Measurements from ENCODE around the gene HSPA12B. TPM values are rescaled to one million over a fixed set of nuclear protein-coding genes. Genes with fewer than 3 reads are reported as not detected.

The HSPA12B gene
- total and polyA plus RNA-seq, 2 of the 8 experiments (the other 6 are each of a cell fraction or from before 2014, with no cell fraction given): 2.2 to 4.3 TPM

GRCh38 chr20:3798373-3798768, 65.9 kb downstream of the HSPA12B start:
- H3K27ac ChIP-seq (ENCODE audit: low read depth, low read length): no peak overlapping the region
- peaks cover 3% of the 10 kb centered on the region in 2 experiments for H4K20me1 ChIP-seq (replicated peaks in 1 of 2; ENCODE audit: control insufficient read depth in 1 of 2, insufficient read depth in 2 of 2, low read length in 2 of 2)
- no peak for TF ChIP-seq MAFK (IDR thresholded peaks at IDR 0.05; ENCODE audit: low read depth, low read length)
- H3K9ac ChIP-seq (replicated peaks in 1 of 4; ENCODE audit: extremely low read depth in 1 of 4, low read depth in 3 of 4, low read length in 3 of 4): no peak overlapping the region
- ChIA-PET POLR2A (ENCODE audit: partially characterized antibody) (interaction anchor here (1.9 to 2.9 kb wide), 3 partner anchors 12 to 90 kb away, joined by 10 to 14 read pairs (median 13); partner anchors contain the start of genes CENPB and PANK2), CTCF (ENCODE audit: partially characterized antibody) (no interaction called here)
- no peak overlapping the region for H4K5ac ChIP-seq (ENCODE audit: insufficient read length, low read depth, low read length)
- H3K56ac ChIP-seq (replicated peaks; ENCODE audit: insufficient read length, low read depth, low read length): no peak overlapping the region
- WGBS, 2 experiments (ENCODE audit: extremely low coverage in 1 of 2, insufficient coverage in 1 of 2, insufficient read length in 1 of 2, insufficient replicate concordance in 2 of 2, low coverage in 1 of 2, low lambda C conversion rate in 2 of 2, missing lambda C conversion rate in 1 of 2): 83% methylated on average over 5 of the region's 5 CpGs; no CpG with 5 or more reads in 1 of the 2 experiments
- peaks cover 4 to 22% (median 21%) of the 10 kb centered on the region in 4 experiments for H3K36me3 ChIP-seq (ENCODE audit: control insufficient read depth in 2 of 4, insufficient read depth in 4 of 4, low read length in 3 of 4)
- no peak for FAIRE-seq
- H3K4ac ChIP-seq (replicated peaks; ENCODE audit: insufficient read length, low read depth, low read length): no peak overlapping the region
- no peak overlapping the region; the same call in 1 of the 2 replicates for H4K8ac ChIP-seq (ENCODE audit: extremely low read depth, insufficient read depth, low read length)
- H3K79me1 ChIP-seq (ENCODE audit: low read depth, low read length): no peaks in the 10 kb centered on the region; the same call in 1 of the 2 replicates
- peaks cover 0 to 3% (median 0%) of the 10 kb centered on the region in 4 experiments; a peak in 1 of 7 replicates for H3K27me3 ChIP-seq (replicated peaks in 1 of 4; ENCODE audit: control insufficient read depth in 3 of 4, extremely low read depth in 1 of 4, insufficient read depth in 3 of 4, low read length in 3 of 4)
- no peak overlapping the region for H2AK5ac ChIP-seq (ENCODE audit: low read depth, low read length)
- H3K79me2 ChIP-seq (ENCODE audit: control insufficient read depth in 1 of 2, insufficient read depth in 2 of 2, low read length in 2 of 2): no peaks in the 10 kb centered on the region; a peak in 1 of 4 replicates
- H2BK20ac ChIP-seq (ENCODE audit: low read length): peak overlapping the region; percentile 15; the same call in 1 of the 2 replicates
- H2BK15ac ChIP-seq (ENCODE audit: low read length): no peak overlapping the region
- peaks cover 9% of the 10 kb centered on the region; the same call in 1 of the 2 replicates for H3K23me2 ChIP-seq (ENCODE audit: low read depth, low read length)
- peaks cover 5 to 35% (median 28%) of the 10 kb centered on the region in 4 experiments for H3K4me1 ChIP-seq (replicated peaks in 1 of 4; ENCODE audit: control insufficient read depth in 3 of 4, insufficient read depth in 4 of 4, low read length in 3 of 4)
- no peak overlapping the region; a peak in 1 of 4 replicates for H3K4me2 ChIP-seq (ENCODE audit: insufficient read depth in 1 of 2, low read depth in 2 of 2, low read length in 2 of 2)
- H3K4me3 ChIP-seq (ENCODE audit: extremely low read depth in 1 of 4, insufficient read depth in 2 of 4, low read depth in 3 of 4, low read length in 4 of 4): no peak overlapping the region
- no peak overlapping the region for H3K14ac ChIP-seq (ENCODE audit: insufficient read length)
- no peak overlapping the region for H2BK12ac ChIP-seq (ENCODE audit: low read depth, low read length)
- peak overlapping the region; percentile 60 for H2BK120ac ChIP-seq (replicated peaks; ENCODE audit: low read depth, low read length)
- H2AFZ ChIP-seq (ENCODE audit: low read length): no peak overlapping the region
- H4K91ac ChIP-seq (replicated peaks; ENCODE audit: insufficient read length, low read length): no peak overlapping the region
- no peak for DNase-seq (ENCODE audit: low read depth in 1 of 2, low spot score in 2 of 2)
- no peak overlapping the region for H3K23ac ChIP-seq (ENCODE audit: insufficient read length)
- H3K18ac ChIP-seq (ENCODE audit: extremely low read depth, low read length): no peak overlapping the region
- H2BK5ac ChIP-seq (ENCODE audit: low read depth, low read length): 0 out of 2 replicates have a peak overlapping the region, but pooled peaks have one; percentile 83
- no peaks in the 10 kb centered on the region for H3K9me3 ChIP-seq (ENCODE audit: insufficient read depth in 2 of 2, low read depth in 1 of 2, low read length in 1 of 2)

All from H1 (cell line).